GM21390 (cell line): ENCODE measurements around the gene SEC14L3.

Source experiments
- ATAC-seq: cut with Tn5 transposase; IDR thresholded peaks from one replicate; pipeline ENCODE4 v1.9.1; 2021; ENCODE audit not compliant: unreplicated experiment

Gene SEC14L3

DNA sequence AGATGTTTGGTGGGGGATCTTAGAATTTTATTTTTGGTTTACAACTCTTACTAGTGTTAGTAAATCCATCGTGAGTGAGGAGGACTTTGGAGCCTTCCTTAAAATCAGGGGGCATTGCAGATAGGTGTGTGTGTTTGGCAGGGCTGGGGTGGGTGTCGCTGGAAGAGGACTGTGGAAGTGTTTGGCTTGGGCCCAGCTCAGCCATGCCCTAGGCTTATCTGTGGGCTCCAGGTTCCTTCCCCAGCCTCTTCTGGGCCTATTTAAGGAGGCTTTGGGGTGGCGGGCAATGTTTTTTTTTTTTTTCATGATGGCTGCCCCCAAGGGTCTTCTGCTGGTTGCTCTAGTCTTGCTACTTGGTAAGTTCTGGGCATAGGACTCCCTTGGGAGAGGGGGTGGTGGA lies 24.2 kb downstream of the SEC14L3 start:
- no peak for ATAC-seq

DNA sequence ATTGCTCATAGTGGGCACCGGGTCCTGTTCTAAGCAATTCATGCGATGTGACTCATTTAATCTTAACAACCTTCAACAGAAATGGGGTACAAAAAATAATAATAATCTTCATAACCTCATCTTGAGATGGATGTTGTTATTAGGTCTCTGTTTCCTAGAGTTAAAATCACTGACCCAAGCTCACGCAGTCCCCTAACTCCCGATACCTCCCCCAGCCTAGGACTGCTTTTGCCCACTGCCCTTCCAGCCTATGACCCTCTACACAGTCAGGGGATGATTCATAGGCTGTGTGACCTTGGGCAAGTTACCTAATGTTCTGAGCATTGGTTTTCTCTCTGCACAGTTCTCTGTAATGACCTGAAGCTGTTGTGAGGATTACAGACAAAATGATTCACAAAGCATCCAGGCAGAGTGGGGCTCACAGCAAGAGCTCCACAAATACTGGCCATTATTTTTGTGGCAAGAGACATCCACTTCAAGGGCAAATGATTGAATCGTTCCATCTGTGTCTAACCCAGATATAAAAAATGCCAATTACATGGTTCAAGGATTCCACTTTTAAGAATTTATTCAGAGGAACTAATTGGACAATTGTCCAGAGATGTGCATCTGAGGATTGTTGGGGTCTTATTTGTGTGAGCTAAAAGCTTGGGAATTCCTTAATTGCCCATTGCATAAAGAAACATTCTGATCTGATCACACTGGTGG lies 26.2 kb downstream of the SEC14L3 start:
- ATAC-seq: no peak

DNA sequence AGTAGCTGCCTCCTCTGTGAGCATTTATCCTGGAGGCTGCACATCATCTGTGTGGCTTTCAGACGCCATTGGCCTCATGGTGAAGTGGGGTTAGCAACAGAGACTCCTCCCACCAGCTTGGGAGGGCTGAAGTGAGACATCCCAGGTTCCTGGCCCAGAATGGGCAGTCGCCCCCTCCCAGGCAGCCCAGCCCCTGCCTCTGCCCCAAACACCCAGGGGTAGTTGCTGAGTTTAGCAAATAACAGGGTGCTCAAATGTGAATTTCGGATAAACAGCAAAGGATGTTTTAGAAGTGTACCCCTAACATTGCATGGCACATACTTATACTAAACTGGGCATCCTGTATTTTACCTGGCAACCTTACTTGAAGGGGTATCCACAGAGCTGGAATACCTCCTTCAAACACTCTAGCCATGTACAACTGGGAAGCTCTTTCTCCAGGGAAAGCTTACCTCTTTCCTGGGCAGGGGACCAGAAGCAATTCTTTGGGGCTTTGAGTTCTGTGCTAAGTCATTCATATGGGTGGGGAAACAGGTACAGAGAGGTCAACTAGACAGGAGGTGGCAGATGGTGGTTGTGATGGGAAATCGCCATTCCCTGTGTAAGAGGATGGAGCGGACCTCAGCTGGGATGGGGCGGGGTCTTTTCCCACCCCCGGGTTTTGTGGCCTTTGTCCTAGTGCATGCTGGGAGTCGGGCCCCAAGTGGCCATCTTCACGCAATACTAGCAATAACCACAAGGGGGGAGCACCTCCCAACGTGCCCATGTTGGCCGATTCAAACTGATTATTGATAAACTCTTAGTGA lies 27.0 kb downstream of the SEC14L3 start:
- no peak for ATAC-seq

DNA sequence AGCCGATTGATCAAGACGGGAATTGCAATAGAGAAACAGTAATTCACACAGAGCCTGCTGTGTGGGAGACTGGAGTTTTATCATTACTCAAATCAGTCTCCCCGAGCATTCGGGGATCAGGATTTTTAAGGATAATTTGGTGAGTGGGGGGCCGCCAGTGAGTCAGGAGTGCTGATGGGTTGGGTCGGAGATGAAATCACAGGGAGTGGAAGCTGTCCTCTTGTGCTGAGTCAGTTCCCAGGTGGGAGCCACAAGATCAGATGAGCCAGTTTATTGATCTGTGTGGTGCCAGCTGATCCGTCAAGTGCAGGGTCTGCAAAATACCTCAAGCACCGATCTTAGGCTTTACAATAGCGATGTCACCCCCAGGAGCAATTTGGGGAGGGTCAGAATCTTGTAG lies 30.7 kb downstream of the SEC14L3 start:
- ATAC-seq: no peak

DNA sequence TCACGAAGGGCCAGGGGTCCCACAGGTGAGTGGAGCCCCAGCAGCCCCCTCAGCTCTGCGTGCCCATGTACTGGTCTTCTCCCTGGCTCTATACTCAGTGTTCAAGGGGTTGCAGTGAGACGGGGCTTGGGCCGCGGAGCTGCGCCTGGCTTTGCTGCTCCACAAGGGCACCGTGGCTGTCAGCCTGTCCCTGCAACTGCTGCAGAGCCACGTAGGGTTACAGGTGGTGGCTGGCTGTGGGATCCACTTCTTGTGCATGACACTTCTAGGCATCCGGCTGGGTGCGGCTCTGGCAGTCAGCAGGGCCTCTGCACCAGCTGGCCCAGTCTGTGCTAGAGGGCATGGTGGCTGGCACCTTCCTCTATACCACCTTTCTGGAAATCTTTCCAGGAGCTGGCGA lies 32.0 kb downstream of the SEC14L3 start:
- ATAC-seq: no peak

DNA sequence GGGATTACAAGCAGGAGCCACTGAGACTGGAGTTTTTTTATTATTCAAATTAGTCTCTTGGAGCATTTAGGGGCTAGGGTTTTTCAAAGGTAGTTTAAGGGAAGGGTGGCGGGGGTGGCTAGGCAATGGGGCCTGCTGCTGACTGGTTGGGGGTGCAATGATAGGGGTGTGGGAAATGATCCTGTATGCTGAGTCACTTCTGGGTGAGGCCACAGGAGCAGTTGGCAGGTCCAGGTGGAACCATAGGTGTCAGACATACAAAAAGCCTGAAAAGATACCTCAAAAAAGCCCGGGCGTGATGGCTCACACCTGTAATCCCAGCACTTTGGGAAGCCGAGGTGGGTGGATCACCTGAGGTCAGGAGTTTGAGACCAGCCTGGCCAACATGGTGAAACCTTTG lies 32.6 kb downstream of the SEC14L3 start:
- ATAC-seq: no peak

DNA sequence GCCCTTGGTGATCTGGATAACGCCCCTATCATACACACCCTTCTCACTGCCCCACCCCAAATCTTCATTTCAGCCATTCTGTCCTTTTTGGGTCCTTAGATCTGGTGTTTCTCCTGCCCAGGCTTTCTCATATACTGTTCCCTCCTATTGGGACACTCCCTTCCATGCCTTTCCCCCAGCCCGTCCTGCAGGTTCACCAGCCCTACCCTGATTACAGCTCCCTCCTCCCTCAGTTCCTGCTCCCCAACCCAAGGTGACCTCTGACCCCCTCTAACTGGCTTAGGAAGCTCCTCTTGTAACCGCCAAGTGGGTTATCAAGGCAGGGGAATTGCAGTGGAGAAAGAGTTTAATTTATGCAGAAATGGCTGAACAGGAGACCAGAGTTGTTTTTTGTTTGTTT lies 33.3 kb downstream of the SEC14L3 start:
- no peak for ATAC-seq

DNA sequence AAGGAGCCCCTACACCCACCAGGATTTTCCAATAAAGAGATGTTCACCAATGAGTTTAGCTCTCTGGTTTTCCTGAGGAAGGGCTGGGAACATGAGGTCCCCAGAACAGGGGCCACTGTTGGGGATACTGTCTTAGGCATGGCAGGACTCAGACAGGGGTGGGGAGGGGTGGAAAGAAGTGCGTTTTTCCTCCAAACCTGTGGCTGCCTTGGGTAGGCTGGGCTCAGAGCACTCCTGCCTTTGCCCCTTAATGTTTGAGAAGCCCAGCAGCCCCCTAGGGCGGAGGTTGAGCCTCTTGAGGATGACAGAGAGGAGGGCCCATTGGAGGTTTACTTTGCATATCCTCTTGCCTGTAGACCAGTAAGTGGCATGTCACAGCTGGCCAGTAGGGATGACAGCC lies 35.6 kb downstream of the SEC14L3 start:
- no peak for ATAC-seq

DNA sequence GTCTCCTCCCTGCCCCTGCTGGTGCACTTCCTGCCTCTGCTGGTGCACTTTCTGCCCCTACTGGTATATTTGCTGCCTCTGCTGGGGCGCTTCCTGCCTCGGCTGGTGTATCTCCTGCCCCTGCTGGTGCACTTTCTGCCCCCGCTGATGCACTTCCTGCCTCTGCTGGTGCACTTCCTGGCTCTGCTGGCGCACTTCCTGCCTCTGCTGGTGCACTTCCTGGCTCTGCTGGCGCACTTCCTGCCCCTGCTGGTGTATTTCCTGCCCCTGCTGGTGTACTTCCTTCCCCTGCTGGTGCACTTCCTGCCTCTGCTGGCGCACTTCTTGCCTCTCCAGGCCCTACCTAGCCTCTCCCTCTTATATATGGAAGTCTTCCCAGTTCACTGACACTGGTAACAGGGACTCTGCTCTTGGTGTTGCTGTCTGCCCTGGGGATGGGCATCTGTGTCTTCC lies 36.1 kb downstream of the SEC14L3 start:
- ATAC-seq: no peak

DNA sequence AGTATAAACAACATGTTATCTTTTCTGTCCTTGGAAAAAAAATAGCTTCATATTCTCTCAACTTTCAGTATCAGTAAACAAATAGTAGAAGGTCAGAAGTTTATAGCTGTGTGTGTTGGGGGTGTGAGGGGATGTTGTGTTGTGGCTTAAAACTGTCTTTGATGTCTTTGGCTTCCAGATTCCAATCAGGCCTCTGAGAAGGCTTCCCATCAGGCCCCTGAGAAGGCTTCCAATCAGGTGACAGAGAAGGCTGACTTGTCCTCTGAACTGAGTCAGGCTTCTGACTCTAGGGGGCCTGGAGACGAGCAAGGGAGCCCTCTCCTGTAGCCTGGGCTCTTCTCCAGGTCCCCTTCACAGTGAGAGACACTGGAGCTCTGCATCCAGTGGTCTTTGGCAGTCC lies 37.0 kb downstream of the SEC14L3 start:
- no peak for ATAC-seq

DNA sequence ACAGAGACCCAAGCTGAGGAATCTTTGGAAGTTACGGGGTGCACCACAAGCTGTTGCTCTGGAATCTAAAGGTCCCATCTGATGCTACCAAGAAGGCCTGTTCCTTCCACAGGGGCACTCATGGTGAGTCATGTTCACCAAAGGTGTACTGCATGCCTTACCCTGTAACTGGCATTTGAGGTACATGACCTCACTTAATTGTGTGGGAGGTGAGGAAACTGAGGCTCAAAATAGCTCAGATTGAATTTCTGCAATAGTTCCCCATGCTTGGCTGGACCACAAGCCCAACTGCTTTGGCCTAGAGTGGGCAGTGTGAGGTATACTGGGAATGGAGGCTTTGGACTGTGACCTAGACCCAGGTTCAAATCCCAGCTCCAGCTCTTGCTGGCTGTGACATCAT lies 38.0 kb downstream of the SEC14L3 start:
- no peak for ATAC-seq

DNA sequence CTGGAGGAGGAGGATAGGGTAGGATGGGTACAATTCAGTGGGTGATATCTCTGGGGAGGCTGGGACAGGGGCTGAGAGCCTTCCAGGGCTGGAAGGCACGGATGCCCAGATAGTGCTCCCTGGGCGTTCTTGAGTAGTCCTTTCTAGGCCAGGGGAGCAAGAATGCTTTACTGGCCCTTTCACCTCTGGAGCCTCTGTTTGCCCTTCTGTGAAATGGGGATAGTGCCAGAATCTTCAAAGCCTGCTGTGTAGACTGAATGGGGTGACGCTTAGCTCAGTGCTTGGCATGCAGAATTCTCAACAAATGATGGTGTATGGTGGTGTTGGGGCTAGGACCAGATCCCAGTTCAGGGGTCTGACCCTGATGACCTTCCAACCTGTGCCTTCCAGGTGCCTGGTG lies 38.6 kb downstream of the SEC14L3 start:
- ATAC-seq: no peak

DNA sequence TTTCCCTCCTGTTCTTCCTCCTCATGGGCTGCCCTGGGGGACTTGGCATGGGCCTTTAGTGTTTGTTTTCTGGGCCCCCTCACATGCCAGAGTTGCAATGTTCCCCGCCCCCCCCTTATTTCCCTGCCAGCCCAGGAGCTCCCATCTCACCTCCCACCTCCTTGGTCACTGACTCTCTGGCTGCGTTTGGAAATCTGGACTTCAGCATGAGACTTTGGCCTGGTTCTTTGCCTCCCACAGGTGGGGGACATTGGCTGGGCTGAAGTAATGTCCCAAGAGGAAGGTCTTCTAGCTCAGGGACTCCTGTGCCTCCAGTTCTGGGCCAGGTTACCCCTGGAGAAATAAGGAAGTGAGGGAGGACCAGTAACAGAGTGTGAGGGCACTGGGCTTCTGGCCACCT lies 39.3 kb downstream of the SEC14L3 start:
- no peak for ATAC-seq

DNA sequence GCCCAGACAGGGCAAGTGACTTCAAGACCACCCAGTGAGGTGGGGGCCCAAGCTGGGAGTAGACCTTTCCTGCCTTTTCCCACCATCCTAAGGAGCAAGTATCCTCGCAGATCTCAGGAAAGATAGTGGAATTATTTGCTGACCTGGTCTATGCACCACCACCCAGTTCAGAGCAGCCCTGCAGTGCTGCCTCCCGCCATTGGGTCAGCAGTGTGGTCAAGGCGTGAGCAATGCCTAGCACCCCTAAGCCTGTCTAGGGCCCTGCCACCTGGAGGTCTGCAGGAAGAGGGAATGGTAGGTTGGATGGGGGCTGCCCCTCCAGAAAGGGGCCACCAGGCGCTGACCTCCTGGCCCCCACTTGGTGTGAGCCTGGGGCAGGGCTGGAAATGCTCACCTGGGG lies 39.7 kb downstream of the SEC14L3 start:
- ATAC-seq: no peak

DNA sequence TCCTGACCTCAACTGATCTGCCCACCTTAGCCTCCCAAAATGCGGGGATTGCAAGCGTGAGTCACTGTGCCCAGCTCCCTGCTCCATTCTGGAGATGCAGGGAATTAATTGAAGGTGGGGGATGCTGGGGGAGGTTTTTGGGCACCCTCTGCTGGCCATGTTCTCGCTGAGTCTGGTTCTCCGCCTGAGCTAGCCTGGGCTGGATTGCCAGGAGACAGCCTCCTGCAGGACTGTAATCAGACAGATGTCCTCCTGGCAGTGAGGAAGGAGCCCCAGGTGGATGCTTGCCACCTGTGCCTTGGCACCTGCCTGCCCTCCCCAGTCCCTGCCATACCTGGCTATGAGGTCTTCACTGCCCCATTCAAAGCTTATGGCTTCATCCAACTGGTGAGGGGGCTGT lies 40.9 kb downstream of the SEC14L3 start:
- no peak for ATAC-seq

DNA sequence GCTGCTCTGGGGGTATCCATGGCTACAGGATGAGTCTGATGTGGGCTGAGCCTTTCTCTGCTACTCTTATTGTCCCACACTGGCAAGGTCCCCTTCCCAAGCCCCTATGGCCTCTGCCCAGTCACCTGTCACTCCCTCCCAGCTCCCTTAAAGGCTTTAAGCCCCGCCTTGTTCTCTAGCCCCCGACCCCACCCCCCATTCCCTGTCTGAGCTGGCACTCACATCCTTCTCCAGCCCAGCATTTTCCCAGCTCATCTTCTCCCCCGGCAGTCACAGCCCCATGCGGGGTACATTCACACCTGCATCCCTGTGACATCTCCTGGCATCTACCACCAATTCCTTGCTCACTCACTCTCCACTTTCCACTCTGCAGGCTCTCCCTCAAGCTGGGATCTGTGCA lies 41.9 kb downstream of the SEC14L3 start:
- ATAC-seq: no peak

DNA sequence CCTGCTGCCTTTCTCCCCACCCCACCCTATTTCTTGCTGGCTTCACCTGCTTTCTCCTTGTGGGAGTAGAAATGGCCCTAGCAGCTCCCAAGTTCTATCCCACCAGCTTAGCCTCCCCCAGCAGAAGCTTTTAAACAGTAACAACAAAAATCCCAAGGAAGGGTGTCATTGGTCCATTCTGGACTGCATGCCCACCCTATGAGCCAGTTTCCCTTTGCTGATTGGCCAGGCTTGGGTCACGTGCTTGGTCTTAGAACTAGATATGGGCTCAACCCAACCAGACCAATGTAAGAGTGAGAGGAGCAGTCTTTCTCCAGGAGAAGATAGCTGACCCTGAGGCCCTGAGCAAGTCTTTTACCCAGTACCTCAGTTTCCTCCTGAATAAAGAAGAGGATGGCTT lies 43.9 kb downstream of the SEC14L3 start:
- no peak for ATAC-seq

DNA sequence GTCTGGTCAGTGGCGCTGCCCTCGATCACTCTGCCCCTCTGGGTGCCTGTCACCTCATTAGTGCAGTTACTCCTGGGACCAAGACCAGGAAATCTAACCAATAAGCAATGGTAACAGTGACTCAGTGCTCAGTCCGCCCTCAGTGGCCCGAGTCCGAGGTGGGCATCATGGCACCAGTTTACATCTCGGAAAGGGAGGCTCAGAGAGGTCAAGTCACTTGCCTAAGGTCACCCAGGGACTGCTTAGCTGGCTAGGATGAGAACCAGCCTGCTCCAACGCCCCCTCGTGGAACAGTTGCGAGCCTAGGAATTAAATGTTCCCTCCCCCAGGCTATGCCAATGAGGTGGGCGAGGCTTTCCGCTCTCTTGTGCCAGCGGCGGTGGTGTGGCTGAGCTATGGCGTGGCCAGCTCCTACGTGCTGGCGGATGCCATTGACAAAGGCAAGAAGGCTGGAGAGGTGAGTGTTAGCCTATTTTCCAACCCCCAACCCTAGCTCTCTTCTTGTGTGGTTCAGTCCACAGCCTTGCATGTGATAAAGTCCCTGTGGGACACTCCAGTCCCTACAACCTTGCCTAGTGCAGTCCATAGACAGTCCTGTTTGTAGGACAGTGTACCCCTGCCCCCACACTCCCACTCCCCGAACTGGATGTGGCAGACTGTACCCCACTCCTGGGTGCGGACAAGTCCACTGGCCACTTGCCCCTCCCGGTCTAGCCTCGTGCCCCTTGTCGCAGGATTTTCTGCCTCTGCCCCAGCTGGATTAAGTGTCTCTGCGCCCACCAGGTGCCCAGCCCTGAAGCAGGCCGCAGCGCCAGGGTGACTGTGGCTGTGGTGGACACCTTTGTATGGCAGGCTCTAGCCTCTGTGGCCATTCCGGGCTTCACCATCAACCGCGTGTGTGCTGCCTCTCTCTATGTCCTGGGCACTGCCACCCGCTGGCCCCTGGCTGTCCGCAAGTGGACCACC lies 45.1 kb downstream of the SEC14L3 start:
- no peak for ATAC-seq

DNA sequence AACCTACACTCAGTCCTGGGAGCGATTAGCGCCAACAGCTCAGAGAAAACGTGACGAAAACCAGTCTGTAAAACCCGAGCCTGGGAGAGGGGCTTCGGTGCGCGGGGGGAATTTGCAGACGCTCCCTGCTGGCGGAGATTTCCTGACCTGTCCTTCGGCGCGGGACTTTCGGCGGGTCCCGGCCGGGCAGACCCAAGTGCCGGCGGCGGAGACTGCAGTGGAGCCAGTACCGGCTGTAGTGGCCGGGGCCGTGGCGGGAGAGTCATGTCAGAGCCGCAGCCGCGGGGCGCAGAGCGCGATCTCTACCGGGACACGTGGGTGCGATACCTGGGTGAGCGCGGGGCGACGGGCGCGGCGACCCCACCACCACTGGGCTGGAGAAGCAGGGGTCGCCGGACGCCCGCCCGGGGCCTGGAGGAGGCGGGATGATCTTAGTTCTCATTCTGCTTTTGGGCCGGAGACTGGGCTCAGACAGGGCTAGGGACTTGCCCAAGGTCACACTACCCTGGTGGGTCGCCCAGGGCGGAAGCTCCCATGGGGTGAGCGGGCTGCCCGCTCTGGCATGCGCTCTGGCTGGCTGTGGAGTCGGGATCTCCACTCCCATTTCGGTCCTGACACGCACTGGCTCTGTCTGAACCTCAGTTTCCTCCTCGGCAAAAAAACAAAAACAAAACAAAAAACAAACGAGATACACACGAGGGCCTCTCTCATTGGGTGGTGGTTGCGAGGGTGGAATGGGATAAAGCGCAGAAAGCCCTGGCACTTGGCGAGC lies 46.0 kb downstream of the SEC14L3 start, which contains the start of gene MTFP1:
Gene MTFP1, plus strand, starts transcription at position 153 of the 772 bp plus-strand sequence. Its CDS starts 112 bp downstream, at position 265.
- ATAC-seq: no peak

DNA sequence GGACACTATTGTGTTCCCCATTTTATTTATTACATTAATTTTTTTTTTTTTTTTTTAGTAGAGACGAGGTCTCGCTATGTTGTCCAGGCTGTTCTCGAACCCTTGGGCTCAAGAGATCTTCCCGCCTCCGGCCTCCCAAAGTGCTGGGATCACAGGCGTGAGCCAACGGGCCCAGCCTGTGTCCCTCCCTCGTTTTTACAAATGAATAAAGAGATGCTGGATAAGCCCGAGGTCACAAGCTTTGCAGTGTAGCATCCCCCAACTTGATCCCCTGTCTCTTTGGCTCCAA lies 46.5 kb downstream of the SEC14L3 start:
- ATAC-seq: no peak
